Panc1 (cell line): ENCODE measurements around the gene SLC27A3. TPM values are rescaled to one million over a fixed set of nuclear protein-coding genes. Genes with fewer than 3 reads are reported as not detected.

Experiments used
- ATAC-seq: fragments of 200-7000 bp; cut with Tn5 transposase; 2 replicates; pipeline ENCODE4 v1.9.1; 2020; ENCODE audit warnings: mild to moderate bottlenecking, moderate library complexity
- BruUV-seq: library from RNA; stranded (reverse); fragments of 400-500 nt; replicated peaks from 2 replicates; lab custom pipeline; 2021; lab: Mats Ljungman, UMichigan
- CTCF ChIA-PET: fragments of 300-600 bp; sonication (Branson Sonifier 250); formaldehyde crosslinking; loops from one replicate; lab custom pipeline; 2022; ENCODE audit warnings: antibody characterized with exemption; lab: Charles Lee
- POLR2A ChIA-PET: fragments of 300-600 bp; sonication (Branson Sonifier 250); formaldehyde crosslinking; loops from one replicate; lab custom pipeline; 2022; ENCODE audit warnings: antibody characterized with exemption; lab: Charles Lee
- DNase-seq: peaks from one replicate; pipeline ENCODE4 v3.0.0-alpha.2; 2010; ENCODE audit warnings: low read depth, low spot score
- H3K27ac ChIP-seq: 2 replicates; pipeline ENCODE4 v1.5.1; 2011; ENCODE audit warnings: mild to moderate bottlenecking, low read length, inconsistent platforms
- H3K27me3 ChIP-seq: fragments of 200-500 bp; sonication (Bioruptor generic); 2 replicates; pipeline ENCODE4 v1.6.0; 2014; ENCODE audit warnings: low read length, inconsistent platforms; ENCODE audit not compliant: control insufficient read depth, insufficient read depth
- H3K36me3 ChIP-seq: fragments of 200-500 bp; sonication (Bioruptor generic); 2 replicates; pipeline ENCODE4 v1.5.1; 2014; ENCODE audit warnings: inconsistent platforms, mild to moderate bottlenecking, low read length, moderate library complexity; ENCODE audit not compliant: control insufficient read depth, insufficient read depth
- H3K4me1 ChIP-seq: 2 replicates; pipeline ENCODE4 v1.5.1; 2011; ENCODE audit warnings: inconsistent platforms, mild to moderate bottlenecking, low read length, moderate library complexity; ENCODE audit not compliant: control insufficient read depth, insufficient read depth
- H3K4me3 ChIP-seq, 2 experiments: 2 replicates each; pipeline ENCODE4 v1.5.1; 2011 to 2012; ENCODE audit warnings: low read depth in 2 of 2, low read length in 2 of 2, mild to moderate bottlenecking in 2 of 2, inconsistent platforms in 1 of 2, moderate library complexity in 1 of 2
- H3K9me3 ChIP-seq: fragments of 200-500 bp; sonication (Bioruptor generic); 2 replicates; pipeline ENCODE4 v1.5.1; 2014; ENCODE audit warnings: low read depth, mild to moderate bottlenecking, inconsistent platforms, low read length, moderate library complexity; ENCODE audit not compliant: control insufficient read depth, insufficient read depth
- CTCF ChIP-seq: fragments of 450-650 bp; IDR thresholded peaks from 2 replicates; pipeline ENCODE4 v1.5.1; 2017; ENCODE audit warnings: mild to moderate bottlenecking
- POLR2AphosphoS5 ChIP-seq: IDR thresholded peaks from 2 replicates; pipeline ENCODE4 v1.6.1; 2012; ENCODE audit warnings: mild to moderate bottlenecking, low read depth, low read length, moderate library complexity
- REST ChIP-seq, 2 experiments: IDR thresholded peaks; 2 replicates each; pipeline ENCODE4 v1.6.1; 2011 to 2012; ENCODE audit warnings: low read depth in 2 of 2, control low read depth in 1 of 2, low read length in 1 of 2, mild to moderate bottlenecking in 1 of 2, moderate library complexity in 1 of 2; ENCODE audit not compliant: insufficient read depth in 1 of 2
- SIN3A ChIP-seq: IDR thresholded peaks from 2 replicates; pipeline ENCODE4 v1.6.1; 2012; ENCODE audit warnings: low read depth, mild to moderate bottlenecking, low read length, moderate library complexity, borderline replicate concordance; ENCODE audit not compliant: insufficient read depth
- TCF7L2 ChIP-seq: IDR thresholded peaks from 2 replicates; pipeline ENCODE4 v1.6.1; 2011; ENCODE audit warnings: mild to moderate bottlenecking, low read depth, low read length, inconsistent platforms
- in situ Hi-C: cut with HindIII; loops from 2 replicates; pipeline ENCODE4 v1.10.0; 2016; ENCODE audit warnings: low sequenced_read_pairs, low pct_unique_long_range_greater_than_20kb
- intact Hi-C: fragments of 100-400 bp; cut with micrococcal nuclease; formaldehyde crosslinking; loops from one replicate; pipeline ENCODE4 v1.10.0; 2022; ENCODE audit not compliant: unreplicated experiment
- total RNA-seq: library from RNA; stranded (reverse); gene quantifications from one replicate; pipeline ENCODE4 v1.2.1, GENCODE V29; 2021; ENCODE audit not compliant: unreplicated experiment

Gene SLC27A3
- total RNA-seq, 1 experiment from 2014 or later: 8.0 TPM

GRCh38 chr1:153792631-153793041 is 17.4 kb downstream of the SLC27A3 start:
- Histone ChIP-seq H3K27me3 (no peaks in the 10 kb centered on the region), H3K36me3 (no peaks in the 10 kb centered on the region), H3K4me1 (no peaks in the 10 kb centered on the region), H3K9me3 (no peaks in the 10 kb centered on the region), H3K27ac (no peak overlapping the region), H3K4me3 (no peak overlapping the region)
- TF ChIP-seq TCF7L2: no peak
- TF ChIP-seq CTCF: no peak
- TF ChIP-seq REST (IDR thresholded peaks at IDR 0.05; ENCODE audit: insufficient read depth in 1 of 2, low read depth in 2 of 2, low read length in 1 of 2): no peak
- no peak for TF ChIP-seq SIN3A
- no peak for TF ChIP-seq POLR2AphosphoS5
- intact Hi-C loops (no loop called here), in situ Hi-C loops (no loop called here)
- POLR2A ChIA-PET: no interaction called here
- BruUV-seq: no TSS peak
- CTCF ChIA-PET: interaction anchor here (0.5 to 1.0 kb wide), 2 partner anchors 9 to 129 kb away, joined by 4 to 6 read pairs; no protein-coding TSS in a partner anchor
- no peak for DNase-seq
- no peak for ATAC-seq

- ATAC-seq (no peak), DNase-seq (no peak)
- Histone ChIP-seq H3K27ac (no peak overlapping the region), H3K4me1 (no peaks in the 10 kb centered on the region), H3K27me3 (no peaks in the 10 kb centered on the region), H3K9me3 (no peaks in the 10 kb centered on the region), H3K36me3 (no peaks in the 10 kb centered on the region), H3K4me3 (no peak overlapping the region)
- CTCF ChIA-PET: interaction anchor here (0.6 to 1.0 kb wide), 2 partner anchors 57 to 128 kb away, joined by 4 to 6 read pairs; no protein-coding TSS in a partner anchor
- POLR2A ChIA-PET: interaction anchor here (0.6 kb wide), 1 partner anchor 13 kb away, joined by 4 read pairs; no protein-coding TSS in a partner anchor
- in situ Hi-C loops: no loop called here
- no TSS peak for BruUV-seq
- intact Hi-C loops: no loop called here
- TF ChIP-seq TCF7L2: no peak
Measured at GRCh38 chr1:153793261-153793972, 18.2 kb downstream of the SLC27A3 start.
